Measurements from ENCODE around the gene CSTF2T. TPM values are rescaled to one million over a fixed set of nuclear protein-coding genes. Genes with fewer than 3 reads are reported as not detected.

Gene CSTF2T
- total RNA-seq, 1 experiment from 2014 or later = 22.4 TPM

DNA sequence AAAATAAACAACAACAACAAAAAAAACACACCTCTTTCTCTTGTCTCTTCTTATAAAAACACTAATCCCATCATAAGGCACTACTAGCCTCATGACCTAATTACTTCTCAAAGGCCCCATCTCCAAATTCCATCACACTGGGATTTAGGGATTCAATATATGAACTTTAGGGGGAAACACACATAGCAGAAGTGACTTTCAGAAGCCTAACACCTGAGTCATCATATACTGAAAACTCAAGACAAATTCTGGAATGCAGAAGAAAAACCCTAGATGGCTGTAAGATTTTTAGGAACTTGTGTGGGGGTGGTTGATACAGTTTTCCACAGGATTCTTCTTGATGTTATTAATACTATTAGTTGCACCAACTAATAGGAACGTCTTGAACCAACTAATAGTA, 33.7 kb upstream of the CSTF2T start:
- no peaks in the 10 kb centered on the region for H3K79me2 ChIP-seq (ENCODE audit: low read depth)
- no peak overlapping the region for H3K4me2 ChIP-seq
- no peaks in the 10 kb centered on the region for H3F3A ChIP-seq (ENCODE audit: insufficient read depth, low read depth)
- H3K27me3 ChIP-seq (ENCODE audit: insufficient read depth, low read depth) = no peaks in the 10 kb centered on the region
- H3K9me2 ChIP-seq (ENCODE audit: insufficient read depth) = no peaks in the 10 kb centered on the region
- intact Hi-C loops (cut with micrococcal nuclease; ENCODE audit: unreplicated experiment) = no loop called here
- no peak overlapping the region for H3K4me3 ChIP-seq
- H3K9me3 ChIP-seq (ENCODE audit: insufficient read depth, low read depth) = no peaks in the 10 kb centered on the region
- no peak overlapping the region for H3K27ac ChIP-seq
- no peak overlapping the region for H2AFZ ChIP-seq
- POLR2A ChIA-PET (ENCODE audit: unreplicated experiment) = no interaction called here
- no peaks in the 10 kb centered on the region for H4K20me1 ChIP-seq (ENCODE audit: insufficient read depth)
- BruUV-seq (replicated peaks) = no TSS peak
- no peaks in the 10 kb centered on the region for H3K4me1 ChIP-seq (replicated peaks; ENCODE audit: insufficient read depth)
- TF ChIP-seq EZH2 (IDR thresholded peaks at IDR 0.05; ENCODE audit: low read depth) = no peak
- H3K36me3 ChIP-seq (ENCODE audit: low read depth) = no peaks in the 10 kb centered on the region
- DNase-seq = no peak
- CTCF ChIA-PET = no interaction called here

DNA sequence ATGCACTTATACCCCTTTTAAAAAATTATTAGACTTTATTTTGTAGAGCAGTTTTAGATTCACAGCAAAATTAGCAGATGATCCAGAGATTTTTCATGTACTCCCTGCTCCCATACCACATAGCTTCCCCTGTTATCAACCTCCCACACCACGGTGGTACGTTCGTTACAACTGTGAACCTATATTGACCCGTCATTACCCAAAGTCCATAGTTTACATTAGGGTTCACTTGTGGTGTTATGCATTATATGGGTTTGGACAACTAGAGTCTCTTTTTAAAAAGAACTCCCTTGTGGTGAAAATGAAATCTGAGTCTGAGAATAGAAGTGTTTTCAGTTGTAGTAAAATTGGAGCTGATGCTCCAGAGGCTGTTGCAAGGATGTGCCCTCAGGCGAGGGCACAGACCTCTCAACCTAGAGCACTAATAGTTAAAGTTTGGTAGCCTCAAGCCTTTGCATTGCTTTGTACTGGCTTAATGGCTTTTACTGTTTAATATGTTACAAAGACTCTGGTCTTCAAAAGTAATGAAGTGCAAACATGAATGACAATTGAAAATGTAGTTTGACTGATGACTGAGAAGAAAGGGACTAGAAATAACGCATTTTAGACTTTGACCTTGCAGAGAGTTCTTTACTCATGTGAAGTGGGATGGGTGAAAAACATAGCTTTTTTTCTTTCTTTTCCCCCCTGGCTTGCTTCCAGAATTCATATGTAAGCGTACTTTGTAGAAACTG, 30.6 kb upstream of the CSTF2T start:
- TF ChIP-seq, protein P1, sequence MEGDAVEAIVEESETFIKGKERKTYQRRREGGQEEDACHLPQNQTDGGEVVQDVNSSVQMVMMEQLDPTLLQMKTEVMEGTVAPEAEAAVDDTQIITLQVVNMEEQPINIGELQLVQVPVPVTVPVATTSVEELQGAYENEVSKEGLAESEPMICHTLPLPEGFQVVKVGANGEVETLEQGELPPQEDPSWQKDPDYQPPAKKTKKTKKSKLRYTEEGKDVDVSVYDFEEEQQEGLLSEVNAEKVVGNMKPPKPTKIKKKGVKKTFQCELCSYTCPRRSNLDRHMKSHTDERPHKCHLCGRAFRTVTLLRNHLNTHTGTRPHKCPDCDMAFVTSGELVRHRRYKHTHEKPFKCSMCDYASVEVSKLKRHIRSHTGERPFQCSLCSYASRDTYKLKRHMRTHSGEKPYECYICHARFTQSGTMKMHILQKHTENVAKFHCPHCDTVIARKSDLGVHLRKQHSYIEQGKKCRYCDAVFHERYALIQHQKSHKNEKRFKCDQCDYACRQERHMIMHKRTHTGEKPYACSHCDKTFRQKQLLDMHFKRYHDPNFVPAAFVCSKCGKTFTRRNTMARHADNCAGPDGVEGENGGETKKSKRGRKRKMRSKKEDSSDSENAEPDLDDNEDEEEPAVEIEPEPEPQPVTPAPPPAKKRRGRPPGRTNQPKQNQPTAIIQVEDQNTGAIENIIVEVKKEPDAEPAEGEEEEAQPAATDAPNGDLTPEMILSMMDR (conservative IDR thresholded peaks at IDR 0.05) = no peak
- no peak for TF ChIP-seq EZH2 (IDR thresholded peaks at IDR 0.05; ENCODE audit: low read depth)
- Histone ChIP-seq H4K20me1 (ENCODE audit: insufficient read depth) (no peaks in the 10 kb centered on the region), H3K9me3 (ENCODE audit: insufficient read depth, low read depth) (no peaks in the 10 kb centered on the region), H3K79me2 (ENCODE audit: low read depth) (no peaks in the 10 kb centered on the region), H3K36me3 (ENCODE audit: low read depth) (no peaks in the 10 kb centered on the region), H3K27ac (no peak overlapping the region), H3K27me3 (ENCODE audit: insufficient read depth, low read depth) (no peaks in the 10 kb centered on the region), H3F3A (ENCODE audit: insufficient read depth, low read depth) (no peaks in the 10 kb centered on the region), H3K4me1 (replicated peaks; ENCODE audit: insufficient read depth) (no peaks in the 10 kb centered on the region), H3K4me2 (no peak overlapping the region), H3K9me2 (ENCODE audit: insufficient read depth) (no peaks in the 10 kb centered on the region), H2AFZ (no peak overlapping the region), H3K4me3 (no peak overlapping the region)
- intact Hi-C loops (cut with micrococcal nuclease; ENCODE audit: unreplicated experiment) = no loop called here
- ChIA-PET POLR2A (ENCODE audit: unreplicated experiment) (interaction anchor here (0.7 kb wide), 1 partner anchor 973 kb away, joined by 5 read pairs; no protein-coding TSS in a partner anchor), CTCF (no interaction called here)
- no TSS peak for BruUV-seq (replicated peaks)
- DNase-seq = no peak

DNA sequence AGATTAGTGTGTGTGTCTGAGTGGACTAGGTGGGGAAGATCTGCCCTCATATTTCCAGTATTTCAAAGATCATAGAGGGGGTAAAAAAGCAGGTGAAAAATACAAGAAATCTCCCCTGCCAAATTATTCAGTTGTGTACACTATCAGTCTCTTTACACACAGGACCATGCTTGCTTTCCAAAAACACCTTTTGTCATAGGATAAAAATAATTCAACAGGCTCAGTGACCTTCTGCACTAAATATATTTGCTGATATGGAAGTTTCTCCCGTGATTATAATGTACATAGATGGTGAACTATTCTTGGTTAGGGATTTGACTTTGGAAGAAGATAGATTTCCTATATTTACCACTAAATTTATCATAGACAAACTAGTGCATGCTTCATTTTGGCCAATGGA, 24.6 kb upstream of the CSTF2T start:
- no peaks in the 10 kb centered on the region for H3K4me1 ChIP-seq (replicated peaks; ENCODE audit: insufficient read depth)
- H3K4me2 ChIP-seq = no peak overlapping the region
- intact Hi-C loops (cut with micrococcal nuclease; ENCODE audit: unreplicated experiment) = no loop called here
- H3K27ac ChIP-seq = no peak overlapping the region
- H3F3A ChIP-seq (ENCODE audit: insufficient read depth, low read depth) = no peaks in the 10 kb centered on the region
- TF ChIP-seq, protein P1 (conservative IDR thresholded peaks at IDR 0.05) = no peak
- no peak for TF ChIP-seq EZH2 (IDR thresholded peaks at IDR 0.05; ENCODE audit: low read depth)
- ChIA-PET CTCF (no interaction called here), POLR2A (ENCODE audit: unreplicated experiment) (no interaction called here)
- H3K9me2 ChIP-seq (ENCODE audit: insufficient read depth) = 0 out of 2 replicates have a peak, but pooled peaks cover 4% of the 10 kb centered on the region
- no peak for DNase-seq
- H2AFZ ChIP-seq = no peak overlapping the region
- H3K79me2 ChIP-seq (ENCODE audit: low read depth) = no peaks in the 10 kb centered on the region
- H4K20me1 ChIP-seq (ENCODE audit: insufficient read depth) = no peaks in the 10 kb centered on the region
- H3K9me3 ChIP-seq (ENCODE audit: insufficient read depth, low read depth) = no peaks in the 10 kb centered on the region
- H3K36me3 ChIP-seq (ENCODE audit: low read depth) = no peaks in the 10 kb centered on the region
- BruUV-seq (replicated peaks) = no TSS peak
- H3K4me3 ChIP-seq = no peak overlapping the region
- no peaks in the 10 kb centered on the region for H3K27me3 ChIP-seq (ENCODE audit: insufficient read depth, low read depth)

Data from PC-9 (cell line).